HepG2 (cell line): ENCODE measurements around the gene CD9. TPM values are rescaled to one million over a fixed set of nuclear protein-coding genes. Genes with fewer than 3 reads are reported as not detected.

ENCODE experiments used
- ATAC-seq: fragments of 200-7000 bp; cut with Tn5 transposase; 3 replicates; pipeline ENCODE4 v1.9.1; 2020; ENCODE audit warnings: mild to moderate bottlenecking, moderate library complexity
- BruUV-seq: library from RNA; stranded (reverse); fragments of 400-500 nt; replicated peaks from 2 replicates; lab custom pipeline; 2021; lab: Mats Ljungman, UMichigan
- CTCF ChIA-PET: fragments of 300-600 bp; formaldehyde crosslinking; extraction: SDS; loops from one replicate; lab custom pipeline; 2021; ENCODE audit warnings: low total read pairs, inconsistent platforms, low intra/inter-chr PET ratio; lab: Yijun Ruan, JAX
- POLR2A ChIA-PET: fragments of 350-600 bp; sonication (Branson Sonifier 250); formaldehyde crosslinking; loops from one replicate; lab custom pipeline; 2020; ENCODE audit warnings: antibody characterized with exemption, inconsistent platforms; lab: Yijun Ruan, JAX
- DNase-seq: peaks from one replicate; pipeline ENCODE4 v3.0.0-alpha.2; 2015; ENCODE audit warnings: low spot score
- FAIRE-seq: peaks from 3 replicates; lab custom pipeline; 2011; peaks lifted over from hg19 to GRCh38; lab: Jason Lieb, UNC
- H2AFZ ChIP-seq: one replicate; pipeline ENCODE4 v1.6.1; 2011; ENCODE audit warnings: low read length, inconsistent platforms
- H3K27ac ChIP-seq: fragments of 300-600 bp; 3 replicates; pipeline ENCODE4 v1.8.0; 2011; ENCODE audit warnings: mixed run types, mild to moderate bottlenecking, mixed read lengths, low read length, inconsistent platforms; ENCODE audit not compliant: insufficient read depth; ENCODE audit errors: extremely low read length
- H3K27me3 ChIP-seq, 2 experiments: fragments of 200-600 bp in 1 of 2; 2 replicates in 1 of 2; 3 replicates in 1 of 2; pipeline versions ENCODE4 v1.6.0 to v1.8.0; 2011; ENCODE audit warnings: low read length in 2 of 2, mild to moderate bottlenecking in 2 of 2, moderate library complexity in 2 of 2, inconsistent platforms in 1 of 2; ENCODE audit not compliant: insufficient read depth in 2 of 2, control insufficient read depth in 1 of 2
- H3K36me3 ChIP-seq, 2 experiments: fragments of 200-600 bp in 1 of 2; replicated peaks in 1 of 2; 2 replicates in 1 of 2; 3 replicates in 1 of 2; pipeline versions ENCODE4 v1.5.1 to v1.8.0; 2011; ENCODE audit warnings: low read length in 2 of 2, inconsistent platforms in 1 of 2; ENCODE audit not compliant: insufficient read depth in 2 of 2, control insufficient read depth in 1 of 2
- H3K4me1 ChIP-seq: 2 replicates; pipeline ENCODE4 v1.5.1; 2012; ENCODE audit warnings: low read length, inconsistent platforms; ENCODE audit not compliant: insufficient read depth
- H3K4me2 ChIP-seq: 2 replicates; pipeline ENCODE4 v1.6.0; 2011; ENCODE audit warnings: low read depth, low read length, inconsistent platforms
- H3K4me3 ChIP-seq, 3 experiments: fragments of 200-600 bp in 1 of 3; sonication (generic), shearing (Covaris generic) in 1 of 3; replicated peaks in 1 of 3; 2 replicates each; pipeline ENCODE4 v1.5.1; 2011 to 2016; ENCODE audit warnings: low read length in 3 of 3, inconsistent platforms in 2 of 3, low read depth in 2 of 3, mild to moderate bottlenecking in 2 of 3, control low read depth in 1 of 3, mixed read lengths in 1 of 3; ENCODE audit not compliant: insufficient read depth in 1 of 3
- H3K79me2 ChIP-seq: one replicate; pipeline ENCODE4 v1.6.1; 2011; ENCODE audit warnings: low read length, inconsistent platforms; ENCODE audit not compliant: insufficient read depth
- H3K9ac ChIP-seq: 2 replicates; pipeline ENCODE4 v1.6.0; 2011; ENCODE audit warnings: mild to moderate bottlenecking, low read depth, low read length, inconsistent platforms; ENCODE audit not compliant: insufficient read depth
- H3K9me3 ChIP-seq: 2 replicates; pipeline ENCODE4 v1.5.1; 2012; ENCODE audit warnings: mild to moderate bottlenecking, low read length
- H4K20me1 ChIP-seq: 2 replicates; pipeline ENCODE4 v1.6.0; 2011; ENCODE audit warnings: inconsistent platforms, mild to moderate bottlenecking, low read length, moderate library complexity; ENCODE audit not compliant: insufficient read depth
- ATF3 ChIP-seq: sonication (generic); formaldehyde crosslinking; IDR thresholded peaks from 2 replicates; pipeline ENCODE4 v1.4.0; 2020; ENCODE audit warnings: missing genetic modification reagents
- BCL6 ChIP-seq: IDR thresholded peaks from 2 replicates; pipeline ENCODE4 v1.6.1; 2016; ENCODE audit warnings: missing genetic modification reagents, missing compliant biosample characterization
- DR1 ChIP-seq: sonication (generic); formaldehyde crosslinking; IDR thresholded peaks from 2 replicates; pipeline ENCODE4 v1.8.0; 2021; ENCODE audit warnings: mild to moderate bottlenecking, missing genetic modification reagents, inconsistent platforms
- EEA1 ChIP-seq: sonication (generic); formaldehyde crosslinking; IDR thresholded peaks from 2 replicates; pipeline ENCODE4 v1.5.1; 2020; ENCODE audit warnings: mild to moderate bottlenecking, missing genetic modification reagents, borderline replicate concordance
- FOXJ3 ChIP-seq: sonication (generic); formaldehyde crosslinking; IDR thresholded peaks from 2 replicates; pipeline ENCODE4 v1.4.0; 2020; ENCODE audit warnings: missing genetic modification reagents, mild to moderate bottlenecking, borderline replicate concordance
- HNRNPUL1 ChIP-seq: fragments of 200-400 bp; formaldehyde crosslinking; IDR thresholded peaks from 2 replicates; pipeline ENCODE4 v1.6.1; 2017; ENCODE audit warnings: low read depth, mild to moderate bottlenecking, low read length, moderate library complexity
- JUND ChIP-seq: sonication (generic); formaldehyde crosslinking; IDR thresholded peaks from 2 replicates; pipeline ENCODE4 v1.8.0; 2022; ENCODE audit warnings: mild to moderate bottlenecking, missing genetic modification reagents
- MAF1 ChIP-seq: sonication (generic); formaldehyde crosslinking; IDR thresholded peaks from 2 replicates; pipeline ENCODE4 v1.5.0; 2020; ENCODE audit warnings: missing genetic modification reagents, borderline replicate concordance
- MBD4 ChIP-seq: IDR thresholded peaks from 2 replicates; pipeline ENCODE4 v1.6.1; 2012; ENCODE audit warnings: low read length, inconsistent platforms, borderline replicate concordance
- MBNL3 ChIP-seq: fragments of 250-450 bp; sonication (Bioruptor Pico); conservative IDR thresholded peaks from 2 replicates; pipeline ENCODE4 v1.8.0; 2022; ENCODE audit warnings: mild to moderate bottlenecking, inconsistent platforms
- NR2F6 ChIP-seq, 2 experiments: IDR thresholded peaks; 2 replicates each; pipeline ENCODE4 v1.6.1; 2016; ENCODE audit warnings: antibody characterized with exemption in 1 of 2, mild to moderate bottlenecking in 1 of 2
- PHF21A ChIP-seq: sonication (generic); formaldehyde crosslinking; IDR thresholded peaks from 2 replicates; pipeline ENCODE4 v1.5.0; 2020; ENCODE audit warnings: mild to moderate bottlenecking, missing genetic modification reagents
- RARA ChIP-seq: IDR thresholded peaks from 2 replicates; pipeline ENCODE4 v1.6.1; 2016; ENCODE audit warnings: missing genetic modification reagents, missing compliant biosample characterization
- REXO4 ChIP-seq: sonication (generic); formaldehyde crosslinking; IDR thresholded peaks from 2 replicates; pipeline ENCODE4 v1.8.0; 2022; ENCODE audit warnings: missing genetic modification reagents, mild to moderate bottlenecking, borderline replicate concordance
- ZNF232 ChIP-seq: sonication (generic); formaldehyde crosslinking; IDR thresholded peaks from 2 replicates; pipeline ENCODE4 v1.4.0; 2020; ENCODE audit warnings: missing genetic modification reagents, borderline replicate concordance
- ZNF296 ChIP-seq: sonication (generic); formaldehyde crosslinking; conservative IDR thresholded peaks from 2 replicates; pipeline ENCODE4 v1.5.0; 2020; ENCODE audit warnings: mild to moderate bottlenecking, missing genetic modification reagents
- ZNF614 ChIP-seq: IDR thresholded peaks from 2 replicates; pipeline ENCODE4 v1.6.1; 2018; ENCODE audit warnings: missing biosample characterization, missing genetic modification reagents, inconsistent platforms, borderline replicate concordance
- ZNF619 ChIP-seq: sonication (generic); formaldehyde crosslinking; IDR thresholded peaks from 2 replicates; pipeline ENCODE4 v1.4.0; 2020; ENCODE audit warnings: mild to moderate bottlenecking, missing genetic modification reagents
- ZNF644 ChIP-seq: IDR thresholded peaks from 2 replicates; pipeline ENCODE4 v1.6.1; 2016; ENCODE audit warnings: low read depth
- ZNF740 ChIP-seq: sonication (generic); formaldehyde crosslinking; IDR thresholded peaks from 2 replicates; pipeline ENCODE4 v1.4.0; 2020; ENCODE audit warnings: missing genetic modification reagents
- ZNF816 ChIP-seq: sonication (generic); formaldehyde crosslinking; IDR thresholded peaks from 2 replicates; pipeline ENCODE4 v1.8.0; 2022; ENCODE audit warnings: missing genetic modification reagents, mild to moderate bottlenecking, borderline replicate concordance
- WGBS: methylation state at CpG from one replicate; pipeline ENCODE4 v1.1.6; 2017; ENCODE audit warnings: low lambda C conversion rate; 5-methylcytosine and 5-hydroxymethylcytosine counted together
- in situ Hi-C: cut with HindIII; loops from 2 replicates; pipeline ENCODE4 v1.10.0; 2017; ENCODE audit warnings: low pct_unique_long_range_greater_than_20kb; ENCODE audit not compliant: extremely low pct_ligation_motif_present
- intact Hi-C: fragments of 100-400 bp; cut with micrococcal nuclease; formaldehyde crosslinking; loops from one replicate; pipeline ENCODE4 v1.10.0; 2022; ENCODE audit not compliant: unreplicated experiment
- polyA plus RNA-seq, 8 experiments: library from polyadenylated mRNA; depleted of rRNA in 3 of 8; stranded (reverse) in 7 of 8; unstranded in 1 of 8; fragments of >200 nt; fragmentation: Illumina TruSeq in 4 of 8; extraction: Trizol in 4 of 8; gene quantifications; 2 replicates each; pipeline versions ENCODE4 v1.2.1 to v1.2.3, GENCODE V29; 2011 to 2016; ENCODE audit warnings: low read depth in 4 of 8, missing spikeins in 1 of 8, mixed read lengths in 1 of 8; ENCODE audit not compliant: insufficient read depth in 1 of 8
- total RNA-seq, 5 experiments: library from RNA; depleted of rRNA; stranded (reverse); fragments of >200 nt; fragmentation: Illumina TruSeq; extraction: Trizol; gene quantifications; 2 replicates each; pipeline ENCODE4 v1.2.3, GENCODE V29; 2016; ENCODE audit warnings: low read depth in 1 of 5

Gene CD9
- total and polyA plus RNA-seq, 2 of the 13 experiments (the other 11 are each of a cell fraction or from before 2014, with no cell fraction given): 5.8 to 38.3 TPM

GRCh38 chr12:6201213-6201608, 1.0 kb downstream of the CD9 start (continued):
- TF ChIP-seq ZNF816 (CRISPR knock-in tag) (no peak), BCL6 (CRISPR knock-in tag) (no peak), REXO4 (CRISPR knock-in tag) (no peak)

GRCh38 chr12:6201826-6202225, 1.6 kb downstream of the CD9 start:
- no peak overlapping the region for H2AFZ ChIP-seq
- CTCF ChIA-PET: no interaction called here
- intact Hi-C loops: no loop called here
- no peak for FAIRE-seq
- POLR2A ChIA-PET: interaction anchor here (0.9 to 3.2 kb wide), 6 partner anchors 18 to 83 kb away, joined by 3 to 14 read pairs (median 4); no protein-coding TSS in a partner anchor
- H3K4me2 ChIP-seq: peak overlapping the region; percentile 81; the same call in 1 of the 2 replicates
- H3K36me3 ChIP-seq: no peaks in the 10 kb centered on the region
- ATAC-seq: no peak
- no peaks in the 10 kb centered on the region for H3K79me2 ChIP-seq
- BruUV-seq: no TSS peak
- peaks cover 56% of the 10 kb centered on the region for H3K4me1 ChIP-seq
- peaks cover 9 to 48% of the 10 kb centered on the region in 2 experiments for H3K27me3 ChIP-seq
- H3K9me3 ChIP-seq: no peaks in the 10 kb centered on the region
- no peak overlapping the region for H3K9ac ChIP-seq
- no peaks in the 10 kb centered on the region for H4K20me1 ChIP-seq
- no peak for DNase-seq
- H3K27ac ChIP-seq: no peak overlapping the region
- in situ Hi-C loops: no loop called here
- H3K4me3 ChIP-seq: no peak overlapping the region
- WGBS: 54% methylated on average over 3 of the region's 3 CpGs
- TF ChIP-seq ZNF740 (CRISPR knock-in tag) (no peak), ZNF296 (CRISPR knock-in tag) (no peak), DR1 (CRISPR knock-in tag) (no peak), HNRNPUL1 (no peak), ZNF644 (CRISPR knock-in tag) (no peak), RARA (CRISPR knock-in tag) (peak; percentile 65), PHF21A (CRISPR knock-in tag) (no peak), ZNF614 (CRISPR knock-in tag) (no peak), MBD4 (no peak), NR2F6 (IDR thresholded peaks at IDR 0.05) (peak; percentile 58), NR2F6 (CRISPR knock-in tag; IDR thresholded peaks at IDR 0.05) (no peak; the same call in 1 of the 2 replicates), MBNL3 (no peak), MAF1 (no peak), JUND (0 out of 2 replicates have a peak, but pooled peaks have one; percentile 60), FOXJ3 (no peak), EEA1 (CRISPR knock-in tag) (no peak), ZNF619 (no peak), ZNF232 (no peak), ATF3 (peak; percentile 59; the same call in 1 of the 2 replicates)
